ENCODE measurements around the gene MBNL1. TPM values are rescaled to one million over a fixed set of nuclear protein-coding genes. Genes with fewer than 3 reads are reported as not detected.

The MBNL1 gene
- total RNA-seq, 1 donor, result 545 TPM

GRCh38 chr3:152271501-152272236 lies 2.9 kb downstream of the MBNL1 start:
- Histone ChIP-seq H3K79me2 (ENCODE audit: insufficient read depth, low read length) (peaks cover 98% of the 10 kb centered on the region), H3K27ac (ENCODE audit: low read depth, low read length) (peak overlapping the region; percentile 92), H3K27me3 (ENCODE audit: insufficient read depth, low read length) (no peaks in the 10 kb centered on the region), H4K20me1 (ENCODE audit: insufficient read depth, low read length) (peaks cover 25% of the 10 kb centered on the region), H3K9me3 (ENCODE audit: low read depth, low read length) (no peaks in the 10 kb centered on the region), H3K36me3 (ENCODE audit: insufficient read depth, low read length) (peaks cover 3% of the 10 kb centered on the region), H2AFZ (ENCODE audit: low read length) (no peak overlapping the region), H3K4me1 (ENCODE audit: insufficient read depth, low read length) (peaks cover 46% of the 10 kb centered on the region), H3K4me3 (ENCODE audit: insufficient read depth, low read length) (peak overlapping the region; percentile 91), H3K4me2 (ENCODE audit: insufficient read depth, low read length) (peak overlapping the region; percentile 89)
- TF ChIP-seq CTCF (IDR thresholded peaks at IDR 0.05; ENCODE audit: extremely low read depth, low read depth, low read length), result no peak
- DNase-seq (ENCODE audit: insufficient read length, low spot score, missing footprints), result no peak

GRCh38 chr3:152272771-152273242 lies 4.1 kb downstream of the MBNL1 start:
- Histone ChIP-seq H3K4me2 (ENCODE audit: insufficient read depth, low read length) (peak overlapping the region; percentile 89), H3K36me3 (ENCODE audit: insufficient read depth, low read length) (peaks cover 3% of the 10 kb centered on the region), H3K4me3 (ENCODE audit: insufficient read depth, low read length) (peak overlapping the region; percentile 45), H2AFZ (ENCODE audit: low read length) (no peak overlapping the region), H3K79me2 (ENCODE audit: insufficient read depth, low read length) (peaks cover 98% of the 10 kb centered on the region), H3K9me3 (ENCODE audit: low read depth, low read length) (no peaks in the 10 kb centered on the region), H3K4me1 (ENCODE audit: insufficient read depth, low read length) (peaks cover 39% of the 10 kb centered on the region), H3K27ac (ENCODE audit: low read depth, low read length) (peak overlapping the region; percentile 92), H3K27me3 (ENCODE audit: insufficient read depth, low read length) (no peaks in the 10 kb centered on the region), H4K20me1 (ENCODE audit: insufficient read depth, low read length) (peaks cover 31% of the 10 kb centered on the region)
- no peak for TF ChIP-seq CTCF (IDR thresholded peaks at IDR 0.05; ENCODE audit: extremely low read depth, low read depth, low read length)
- no peak for DNase-seq (ENCODE audit: insufficient read length, low spot score, missing footprints)

GRCh38 chr3:152276681-152277080 lies 8.0 kb downstream of the MBNL1 start:
- H3K27ac ChIP-seq (ENCODE audit: low read depth, low read length), result no peak overlapping the region
- peaks cover 50% of the 10 kb centered on the region for H4K20me1 ChIP-seq (ENCODE audit: insufficient read depth, low read length)
- H3K4me3 ChIP-seq (ENCODE audit: insufficient read depth, low read length), result no peak overlapping the region
- H3K4me2 ChIP-seq (ENCODE audit: insufficient read depth, low read length), result no peak overlapping the region
- H3K4me1 ChIP-seq (ENCODE audit: insufficient read depth, low read length), result peaks cover 55% of the 10 kb centered on the region
- no peaks in the 10 kb centered on the region for H3K36me3 ChIP-seq (ENCODE audit: insufficient read depth, low read length)
- H3K27me3 ChIP-seq (ENCODE audit: insufficient read depth, low read length), result no peaks in the 10 kb centered on the region
- H3K79me2 ChIP-seq (ENCODE audit: insufficient read depth, low read length), result peaks cover 99% of the 10 kb centered on the region
- H3K9me3 ChIP-seq (ENCODE audit: low read depth, low read length), result no peaks in the 10 kb centered on the region
- no peak for TF ChIP-seq CTCF (IDR thresholded peaks at IDR 0.05; ENCODE audit: extremely low read depth, low read depth, low read length)
- DNase-seq (ENCODE audit: insufficient read length, low spot score, missing footprints), result no peak
- H2AFZ ChIP-seq (ENCODE audit: low read length), result no peak overlapping the region

GRCh38 chr3:152277198-152277597 lies 8.5 kb downstream of the MBNL1 start:
- no peak overlapping the region for H3K4me2 ChIP-seq (ENCODE audit: insufficient read depth, low read length)
- H3K9me3 ChIP-seq (ENCODE audit: low read depth, low read length), result no peaks in the 10 kb centered on the region
- H2AFZ ChIP-seq (ENCODE audit: low read length), result no peak overlapping the region
- H3K36me3 ChIP-seq (ENCODE audit: insufficient read depth, low read length), result no peaks in the 10 kb centered on the region
- no peaks in the 10 kb centered on the region for H3K27me3 ChIP-seq (ENCODE audit: insufficient read depth, low read length)
- peaks cover 99% of the 10 kb centered on the region for H3K79me2 ChIP-seq (ENCODE audit: insufficient read depth, low read length)
- H3K4me1 ChIP-seq (ENCODE audit: insufficient read depth, low read length), result peaks cover 50% of the 10 kb centered on the region
- H3K27ac ChIP-seq (ENCODE audit: low read depth, low read length), result no peak overlapping the region
- no peak for DNase-seq (ENCODE audit: insufficient read length, low spot score, missing footprints)
- peaks cover 53% of the 10 kb centered on the region for H4K20me1 ChIP-seq (ENCODE audit: insufficient read depth, low read length)
- TF ChIP-seq CTCF (IDR thresholded peaks at IDR 0.05; ENCODE audit: extremely low read depth, low read depth, low read length), result no peak
- H3K4me3 ChIP-seq (ENCODE audit: insufficient read depth, low read length), result no peak overlapping the region
